ENCODE measurements around the gene PAX8.

- TF ChIP-seq, protein P1, sequence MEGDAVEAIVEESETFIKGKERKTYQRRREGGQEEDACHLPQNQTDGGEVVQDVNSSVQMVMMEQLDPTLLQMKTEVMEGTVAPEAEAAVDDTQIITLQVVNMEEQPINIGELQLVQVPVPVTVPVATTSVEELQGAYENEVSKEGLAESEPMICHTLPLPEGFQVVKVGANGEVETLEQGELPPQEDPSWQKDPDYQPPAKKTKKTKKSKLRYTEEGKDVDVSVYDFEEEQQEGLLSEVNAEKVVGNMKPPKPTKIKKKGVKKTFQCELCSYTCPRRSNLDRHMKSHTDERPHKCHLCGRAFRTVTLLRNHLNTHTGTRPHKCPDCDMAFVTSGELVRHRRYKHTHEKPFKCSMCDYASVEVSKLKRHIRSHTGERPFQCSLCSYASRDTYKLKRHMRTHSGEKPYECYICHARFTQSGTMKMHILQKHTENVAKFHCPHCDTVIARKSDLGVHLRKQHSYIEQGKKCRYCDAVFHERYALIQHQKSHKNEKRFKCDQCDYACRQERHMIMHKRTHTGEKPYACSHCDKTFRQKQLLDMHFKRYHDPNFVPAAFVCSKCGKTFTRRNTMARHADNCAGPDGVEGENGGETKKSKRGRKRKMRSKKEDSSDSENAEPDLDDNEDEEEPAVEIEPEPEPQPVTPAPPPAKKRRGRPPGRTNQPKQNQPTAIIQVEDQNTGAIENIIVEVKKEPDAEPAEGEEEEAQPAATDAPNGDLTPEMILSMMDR (IDR thresholded peaks at IDR 0.05), result no peak
- no peak for TF ChIP-seq POLR2A (IDR thresholded peaks at IDR 0.05)
Observed at GRCh38 chr2:113192459-113193100, 86.1 kb downstream of the PAX8 start.
